ENCODE data around the gene MYRIP.
A peak's percentile ranks its signal among the peaks of the same experiment; 100 is the strongest.

MYRIP gene

DNA sequence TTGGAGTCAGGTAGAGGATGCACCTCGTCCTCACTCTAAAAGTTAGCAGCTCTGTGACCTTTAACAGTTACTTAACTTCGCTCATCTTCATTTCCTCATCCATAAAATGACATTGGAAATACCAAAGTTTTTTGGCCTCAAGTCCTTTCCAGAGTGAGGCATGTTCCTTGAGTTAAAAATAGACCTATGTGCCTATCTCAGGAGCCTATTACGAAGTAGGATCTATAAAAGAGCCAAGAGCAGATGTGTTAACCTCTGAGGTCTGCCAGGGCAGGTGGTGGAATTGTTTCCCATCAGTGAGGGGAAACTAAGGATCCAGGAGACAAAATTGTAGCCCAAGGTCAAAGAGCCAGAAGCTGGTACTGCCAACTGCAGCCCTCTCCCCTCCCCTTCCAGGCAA lies 379.7 kb downstream of the MYRIP start:
- DNase-seq (ENCODE audit: low read depth in 2 of 2), result no peak

DNA sequence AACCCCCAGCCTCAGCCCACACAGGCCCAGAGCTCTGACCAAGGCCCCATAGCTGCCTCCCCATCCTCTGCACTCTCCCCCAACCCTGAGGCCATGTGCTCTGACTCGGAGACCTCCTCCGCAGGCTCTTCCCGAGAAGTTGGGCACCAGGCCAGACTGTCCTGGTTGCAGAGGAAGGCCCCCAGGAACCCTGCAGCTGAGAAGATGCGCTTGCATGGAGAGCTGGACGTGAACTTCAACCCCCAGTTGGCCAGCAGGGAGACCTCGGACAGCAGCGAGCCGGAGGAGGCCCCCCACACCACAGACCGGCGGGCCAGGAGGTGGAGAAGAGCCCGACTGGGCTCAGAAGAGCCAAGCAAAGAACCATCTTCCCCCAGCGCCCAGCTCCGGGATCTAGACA lies 380.6 kb downstream of the MYRIP start:
- no peak for DNase-seq (ENCODE audit: low read depth in 2 of 2)

DNA sequence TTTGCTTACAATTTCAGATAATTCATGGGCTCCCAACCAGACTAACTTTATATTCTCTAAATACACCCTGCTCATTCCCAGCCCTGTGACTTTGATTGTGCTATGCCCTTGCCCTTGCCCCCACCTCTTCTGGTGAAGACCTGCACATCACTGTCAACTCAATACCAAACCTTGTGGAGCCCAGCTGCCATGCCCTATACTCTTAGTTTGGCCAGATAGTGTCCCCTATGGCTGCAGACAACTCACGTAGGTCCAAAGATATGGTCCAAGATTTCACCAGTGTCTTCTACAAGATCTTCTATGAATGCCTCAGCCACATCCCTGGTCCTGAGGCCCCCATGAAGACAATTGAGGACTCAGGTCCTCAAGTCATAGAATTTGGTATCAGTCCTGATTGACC lies 381.8 kb downstream of the MYRIP start:
- no peak for DNase-seq (ENCODE audit: low read depth in 2 of 2)

DNA sequence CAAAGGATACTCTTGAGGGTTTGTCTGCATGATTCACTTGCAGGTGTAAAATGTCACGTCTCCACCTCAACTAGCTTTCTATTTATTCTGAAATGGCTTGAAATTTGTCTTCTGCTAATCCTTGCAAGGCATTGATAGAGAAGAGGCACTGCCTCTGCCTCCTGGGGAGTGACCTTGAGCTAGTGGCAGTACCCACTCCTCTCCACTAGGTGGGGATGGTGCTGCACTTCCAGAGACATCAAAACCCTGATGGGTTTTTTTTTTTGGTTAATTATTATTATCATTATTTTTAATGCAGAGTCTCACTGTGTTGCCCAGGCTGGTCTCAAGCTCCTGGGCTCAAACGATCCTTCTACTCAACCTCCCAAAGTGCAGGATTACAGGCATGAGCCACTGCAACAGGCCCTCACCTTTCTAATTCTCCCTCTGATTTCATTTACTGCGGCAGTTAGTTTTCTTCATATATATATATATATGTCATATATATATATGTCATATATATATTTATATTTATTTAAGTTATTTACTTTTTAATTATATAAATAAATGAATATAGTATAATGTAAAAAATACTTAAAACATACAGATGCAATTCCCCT lies 382.5 kb downstream of the MYRIP start:
- peak; percentile 38 to 42 for DNase-seq (ENCODE audit: low read depth in 2 of 2)

DNA sequence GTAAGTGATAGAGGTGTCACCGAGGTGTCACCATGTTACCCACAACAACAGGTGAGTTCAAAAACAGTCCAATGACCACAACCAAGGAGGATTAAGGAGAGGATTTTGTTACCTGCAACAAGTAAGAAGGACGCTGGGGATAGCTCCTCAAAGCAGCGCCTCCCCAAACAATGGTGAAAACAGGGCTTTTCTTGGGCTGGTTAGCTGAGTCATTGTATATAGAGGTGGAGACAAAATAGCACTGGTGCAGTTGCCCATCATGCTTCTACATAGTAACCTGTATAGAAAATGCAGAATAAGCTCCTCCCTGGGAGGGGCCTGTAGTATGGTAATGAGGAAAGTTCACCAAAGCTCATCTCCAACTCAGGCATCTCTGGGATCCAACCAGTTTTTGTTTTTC lies 383.2 kb downstream of the MYRIP start:
- DNase-seq (ENCODE audit: low read depth in 2 of 2), result no peak

DNA sequence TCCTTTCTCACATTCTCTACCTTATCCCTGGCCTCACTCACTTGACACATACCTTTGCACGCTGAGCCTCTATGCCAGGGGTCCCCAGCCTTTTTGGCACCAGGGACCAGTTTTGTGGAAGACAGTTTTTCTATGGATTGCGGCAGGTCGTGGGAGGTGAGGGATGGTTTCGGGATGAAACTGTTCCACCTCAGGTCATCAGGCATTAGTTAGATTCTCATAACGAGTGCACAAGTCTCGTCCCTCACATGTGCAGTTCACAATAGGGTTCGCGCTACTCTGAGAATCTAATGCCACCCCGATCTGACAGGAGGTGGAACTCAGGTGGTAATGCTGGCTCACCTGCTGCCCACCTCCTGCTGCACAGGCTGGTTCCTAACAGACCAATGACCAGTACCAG lies 387.6 kb downstream of the MYRIP start:
- DNase-seq (ENCODE audit: low read depth in 2 of 2), result no peak

DNA sequence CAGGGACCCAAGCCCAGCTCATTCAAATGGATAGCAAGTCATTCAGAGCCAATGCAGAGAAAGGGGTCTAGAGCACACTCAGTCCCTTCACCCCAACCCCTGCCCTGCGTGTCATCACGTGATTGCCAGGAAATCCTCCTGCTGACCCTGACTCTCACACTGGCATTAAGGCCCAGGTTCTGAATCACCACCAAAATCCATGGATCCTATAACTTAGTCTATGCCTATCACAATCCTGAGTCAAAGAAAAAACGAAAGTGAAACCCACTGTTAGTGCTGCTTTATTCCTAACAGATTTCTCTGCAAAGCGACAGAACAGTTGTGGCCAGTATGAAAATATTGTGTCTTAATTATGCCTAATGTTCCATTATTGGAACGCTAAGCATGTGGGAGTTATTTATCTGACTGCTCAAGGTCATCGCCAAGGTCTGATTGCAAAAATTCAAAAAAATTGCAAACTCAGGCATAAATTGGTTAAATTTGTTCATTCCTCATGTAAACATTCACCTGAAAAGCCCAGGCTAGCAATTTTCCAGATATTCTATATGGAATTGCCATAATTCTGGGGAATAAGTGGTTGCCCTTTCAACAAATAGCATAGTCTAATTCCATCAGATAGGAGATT lies 391.4 kb downstream of the MYRIP start:
- DNase-seq (ENCODE audit: low read depth in 2 of 2), result no peak

DNA sequence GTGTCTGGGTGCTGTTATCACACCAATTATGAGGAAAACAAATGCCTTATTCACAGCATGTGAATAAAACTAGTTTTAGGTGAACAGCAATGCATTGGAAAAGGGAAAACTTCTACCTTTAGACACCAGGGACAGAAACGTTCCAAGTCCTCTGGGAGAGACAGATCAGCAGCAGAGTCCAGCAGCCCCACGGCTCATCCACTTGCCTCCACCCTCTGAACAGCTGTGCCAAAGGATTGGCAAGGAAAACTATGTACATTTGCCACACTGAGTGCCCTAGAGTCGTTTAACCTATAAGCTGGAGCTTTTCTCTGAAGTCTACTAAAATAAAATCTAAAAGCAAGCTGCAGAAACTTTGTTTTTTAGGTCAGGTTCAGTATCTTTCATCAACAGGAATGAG lies 392.4 kb downstream of the MYRIP start:
- DNase-seq (ENCODE audit: low read depth in 2 of 2), result no peak

DNA sequence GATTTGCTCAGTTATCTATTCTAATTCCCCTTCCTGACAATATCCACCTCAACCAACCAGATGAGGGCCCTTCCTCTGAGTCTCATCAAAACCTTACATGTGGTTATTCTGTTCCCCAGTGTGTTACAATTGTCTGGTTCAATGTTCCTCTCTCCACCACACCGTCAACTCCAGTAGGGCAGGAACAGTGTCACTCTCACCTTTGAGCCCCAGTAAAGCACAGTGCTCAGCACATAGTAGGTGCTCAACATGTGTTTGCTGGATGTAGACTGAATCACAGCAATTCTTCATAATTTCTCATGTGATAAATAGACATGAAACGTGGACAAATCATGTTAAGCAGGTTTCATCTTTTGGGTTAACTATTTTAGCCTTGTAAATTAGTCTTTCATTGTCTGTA lies 397.1 kb downstream of the MYRIP start:
- no peak for DNase-seq (ENCODE audit: low read depth in 2 of 2)

DNA sequence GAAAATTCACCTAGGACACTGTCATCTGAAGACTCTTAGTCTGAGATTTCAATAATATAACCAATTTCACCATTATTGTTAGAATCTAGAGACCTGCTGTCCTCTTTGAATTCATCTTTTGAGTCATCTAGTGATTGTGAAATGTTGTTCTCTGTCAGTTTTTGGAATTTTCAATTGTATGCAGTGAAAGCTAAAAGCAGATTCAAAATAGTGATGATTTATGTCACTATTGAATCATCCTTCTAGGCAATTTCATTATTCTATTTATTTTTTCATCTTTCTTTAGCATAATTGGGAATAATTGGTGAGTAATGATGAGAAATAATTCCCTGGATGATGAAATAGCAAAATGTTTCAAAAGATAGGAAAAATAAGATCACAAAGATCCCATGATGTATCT lies 398.4 kb downstream of the MYRIP start:
- no peak for DNase-seq (ENCODE audit: low read depth in 2 of 2)

DNA sequence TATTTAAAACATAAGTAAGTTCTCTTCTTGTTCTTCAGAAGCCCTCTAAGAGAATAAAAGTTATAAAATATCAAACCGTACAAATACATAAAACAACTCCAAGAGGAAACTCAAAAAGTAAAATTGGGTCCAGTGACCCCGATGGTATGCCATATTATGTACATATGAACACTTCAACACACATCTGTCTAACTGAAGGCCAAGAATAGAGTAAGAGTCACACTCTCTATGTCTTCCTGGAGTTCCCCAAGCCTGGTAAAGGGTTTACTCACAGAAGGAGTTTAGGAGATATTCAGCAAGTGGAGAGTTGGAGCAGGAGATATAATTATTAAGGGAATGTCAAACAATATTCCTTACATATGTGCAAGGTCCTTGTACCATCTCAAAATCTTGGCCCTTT lies 398.8 kb downstream of the MYRIP start:
- no peak for DNase-seq (ENCODE audit: low read depth in 2 of 2)

DNA sequence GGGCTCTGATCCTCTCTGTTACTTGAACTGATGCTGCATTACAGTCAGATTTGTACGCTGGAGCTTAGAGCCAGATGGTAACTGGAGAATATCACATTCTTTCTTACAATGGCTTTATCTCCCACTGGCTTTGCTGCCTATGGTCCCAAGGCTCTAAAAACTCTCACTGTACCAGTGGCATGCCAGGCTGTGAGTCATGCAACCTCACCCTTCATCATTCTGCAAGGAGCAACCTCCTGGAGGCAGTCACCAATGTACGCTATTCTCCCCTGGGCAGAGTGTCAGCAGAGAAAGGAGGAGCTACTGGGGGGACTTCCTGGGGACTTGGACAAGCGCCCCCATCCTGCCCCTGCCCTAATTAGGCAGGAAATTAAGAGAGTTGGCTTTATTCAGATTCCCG lies 402.2 kb downstream of the MYRIP start:
- no peak for DNase-seq (ENCODE audit: low read depth in 2 of 2)

DNA sequence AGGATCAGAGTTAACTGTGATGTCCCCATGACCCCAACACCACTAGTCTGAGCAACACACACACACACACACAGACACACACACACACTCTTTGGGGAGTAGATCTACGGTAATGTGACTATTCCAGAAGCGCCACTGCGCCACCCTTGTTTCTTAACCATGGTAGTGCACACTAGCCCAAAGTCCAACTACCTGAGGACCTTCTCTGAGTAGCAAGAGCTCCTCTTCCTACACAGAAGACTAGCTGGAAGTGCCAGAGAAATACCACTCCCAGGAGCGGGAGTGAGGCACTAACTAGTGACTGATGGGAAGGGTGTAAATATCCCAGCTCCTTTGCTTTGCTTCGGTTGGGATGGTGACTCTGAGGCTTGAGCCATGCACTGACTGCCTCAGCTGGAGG lies 404.1 kb downstream of the MYRIP start:
- no peak for DNase-seq (ENCODE audit: low read depth in 2 of 2)

DNA sequence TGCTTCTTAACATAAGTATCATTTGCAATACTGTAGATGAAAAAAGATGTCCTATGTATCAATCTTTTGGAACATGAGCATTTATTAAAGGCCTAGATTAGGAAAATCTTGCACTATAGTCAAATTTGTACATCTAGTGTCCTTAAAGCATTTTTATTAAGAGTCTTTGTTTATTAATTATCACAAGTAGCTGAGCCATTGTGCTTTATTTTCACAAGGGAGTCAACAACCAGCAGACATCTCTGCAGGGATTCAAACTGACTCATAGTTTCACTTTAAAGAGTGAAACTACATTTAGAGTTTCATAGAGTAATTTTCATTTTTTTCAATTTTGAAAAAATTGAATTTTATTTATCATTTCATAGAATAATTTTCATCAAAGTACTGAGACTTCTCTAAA lies 405.6 kb downstream of the MYRIP start:
- DNase-seq (ENCODE audit: low read depth in 2 of 2), result no peak

DNA sequence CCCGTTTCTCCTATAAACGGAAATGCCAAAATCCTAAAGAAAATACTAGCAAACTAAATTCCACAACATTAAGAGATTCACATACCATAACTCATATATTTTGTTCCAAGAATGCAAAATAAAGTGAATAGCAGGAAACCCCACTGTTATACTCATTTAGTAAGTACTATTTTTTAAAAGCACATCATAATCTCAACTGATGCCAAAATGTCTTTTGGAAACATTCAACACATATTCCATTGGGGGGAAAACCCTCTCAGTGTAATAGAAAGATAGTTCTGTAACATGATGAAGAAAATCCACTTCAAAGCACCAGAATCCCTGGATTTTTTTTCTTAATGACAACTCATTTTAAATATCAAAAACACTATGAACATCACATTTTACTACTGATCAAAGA lies 407.1 kb downstream of the MYRIP start:
- no peak for DNase-seq (ENCODE audit: low read depth in 2 of 2)

DNA sequence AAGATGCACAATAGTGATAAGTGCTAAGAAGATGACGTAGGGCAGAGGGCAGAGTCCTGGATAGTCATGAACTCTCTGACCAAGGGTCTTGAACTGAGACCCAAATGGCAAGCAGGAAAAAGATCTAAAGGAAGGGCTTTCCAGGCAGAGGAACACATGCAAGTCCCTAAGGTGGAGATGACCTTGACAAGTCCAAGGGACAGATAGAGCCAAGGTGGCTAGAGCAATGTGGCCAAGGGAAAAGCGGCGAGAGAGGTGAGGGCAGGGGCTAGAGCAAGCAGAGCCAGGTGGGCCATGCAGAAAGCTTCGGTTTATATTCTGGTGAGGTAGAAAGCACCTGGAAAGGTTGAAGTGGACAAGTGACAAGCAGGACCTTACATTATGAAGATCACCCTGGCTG lies 414.4 kb downstream of the MYRIP start:
- no peak for DNase-seq (ENCODE audit: low read depth in 2 of 2)

DNA sequence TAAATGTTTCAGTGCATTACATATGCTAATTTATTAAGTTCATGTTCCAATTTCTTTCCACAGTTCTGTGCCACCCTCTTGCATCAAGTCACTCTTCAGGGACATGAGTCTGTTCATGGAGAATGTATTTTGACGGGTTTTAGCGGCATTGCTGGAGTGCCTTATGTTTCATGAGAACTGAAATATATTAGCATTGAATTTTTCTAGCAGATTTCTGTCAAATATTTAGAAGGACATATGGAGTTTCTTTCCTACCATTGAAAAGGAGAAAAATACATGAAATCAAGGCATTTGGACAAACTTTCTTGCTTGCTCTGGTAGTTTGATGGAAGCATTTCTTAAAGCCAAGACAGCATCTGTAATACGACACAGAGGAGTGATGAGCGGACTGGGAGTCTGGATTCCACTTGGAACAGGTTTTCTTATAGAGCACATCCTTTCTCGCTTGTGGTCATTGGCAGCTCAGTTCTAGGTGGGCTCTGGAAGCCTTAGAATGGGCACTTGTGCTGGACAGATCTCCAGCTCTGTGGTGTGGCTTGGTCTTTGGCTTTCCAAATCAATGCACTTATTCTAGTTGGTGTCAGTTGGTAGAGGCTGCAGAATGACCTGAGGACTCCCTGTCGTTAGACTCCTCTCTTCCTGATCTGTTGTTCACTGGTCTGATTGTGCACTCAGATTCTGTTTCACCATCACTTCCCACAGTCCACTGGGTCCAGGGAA lies 415.5 kb downstream of the MYRIP start:
- no peak for DNase-seq (ENCODE audit: low read depth in 2 of 2)

DNA sequence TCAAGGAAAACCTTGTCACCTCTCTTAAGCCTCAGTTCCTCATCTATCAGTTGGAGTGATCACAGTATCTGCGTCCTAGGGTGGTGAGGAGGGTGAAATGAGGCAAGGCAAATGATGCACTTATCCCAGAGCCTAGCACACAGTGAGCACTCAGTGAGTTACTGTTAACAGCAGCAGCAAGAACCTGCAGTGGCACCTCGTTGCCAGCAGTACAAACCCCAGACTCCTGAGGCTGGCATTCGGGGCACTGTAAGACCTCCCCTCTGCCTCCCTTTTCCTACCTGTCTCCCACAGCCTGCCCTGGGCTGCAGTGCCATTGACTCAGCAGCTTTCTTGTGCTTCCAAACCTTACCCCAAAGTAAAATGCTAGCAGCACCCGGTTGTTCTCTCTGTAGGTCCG lies 417.2 kb downstream of the MYRIP start:
- DNase-seq (ENCODE audit: low read depth in 2 of 2), result no peak

DNA sequence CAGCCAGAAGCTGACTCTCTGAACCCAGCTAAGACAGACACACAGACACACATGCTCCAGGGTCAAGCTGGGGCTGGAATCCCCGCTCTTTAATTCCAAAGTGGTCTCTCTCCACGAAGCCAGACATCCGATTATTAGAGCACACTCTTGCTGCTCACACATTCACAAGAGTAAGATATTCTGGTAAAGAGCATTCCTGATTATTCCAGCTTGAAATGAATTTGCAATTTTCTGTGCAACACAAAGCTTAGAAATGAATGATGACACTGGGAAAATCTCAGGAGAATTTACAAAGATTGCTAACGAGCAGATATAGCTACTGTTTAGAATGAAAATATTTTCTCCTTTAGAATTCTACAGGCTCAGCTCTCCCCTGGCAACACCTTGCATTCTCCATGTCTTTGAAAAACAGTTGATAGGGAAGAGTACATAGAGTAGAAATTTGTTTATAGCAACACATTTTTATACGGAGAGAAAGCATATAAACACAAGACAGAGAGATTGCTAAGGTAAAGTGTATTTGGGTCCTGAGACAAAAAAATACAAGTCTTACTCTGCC lies 419.5 kb downstream of the MYRIP start:
- DNase-seq (ENCODE audit: low read depth in 2 of 2), result no peak

DNA sequence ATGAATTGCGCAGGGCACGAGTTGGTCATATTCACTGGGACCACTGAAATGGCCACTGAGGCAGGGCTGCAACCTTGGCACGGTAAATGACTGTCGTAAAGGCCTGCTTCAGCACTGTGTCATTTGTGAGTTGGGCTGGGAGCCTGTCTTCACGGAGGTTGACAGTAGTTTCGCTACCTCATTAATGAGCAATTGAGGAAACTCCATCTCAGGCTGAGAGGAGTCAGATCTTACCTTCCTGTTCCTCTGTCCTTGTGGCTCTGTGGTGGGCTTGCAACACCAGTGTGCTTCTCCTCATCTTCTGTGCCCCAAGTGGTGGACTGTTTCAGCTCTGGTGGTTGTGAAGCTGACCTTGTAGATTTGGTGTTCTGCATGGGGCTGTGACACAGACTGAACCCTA lies 420.0 kb downstream of the MYRIP start:
- no peak for DNase-seq (ENCODE audit: low read depth in 2 of 2)

DNA sequence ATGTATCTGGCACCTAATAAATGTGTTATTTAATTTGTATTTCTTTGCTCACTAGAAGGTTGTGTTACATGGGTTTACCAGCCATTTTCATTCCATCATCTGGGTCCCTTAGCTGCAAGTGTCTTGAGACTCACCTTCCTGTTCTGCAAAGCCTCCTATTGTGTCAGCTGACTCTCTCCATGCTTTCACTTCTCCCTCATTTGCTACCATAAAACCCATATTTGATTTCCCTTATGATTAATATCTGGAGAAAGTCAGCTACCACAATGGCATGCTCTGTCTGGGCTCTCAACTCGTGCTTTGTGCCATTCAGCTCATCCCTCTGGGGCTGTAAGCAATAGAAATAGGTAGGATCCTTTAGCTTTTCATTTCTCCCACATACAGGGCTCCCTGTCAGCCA lies 420.6 kb downstream of the MYRIP start:
- DNase-seq (ENCODE audit: low read depth in 2 of 2), result no peak

DNA sequence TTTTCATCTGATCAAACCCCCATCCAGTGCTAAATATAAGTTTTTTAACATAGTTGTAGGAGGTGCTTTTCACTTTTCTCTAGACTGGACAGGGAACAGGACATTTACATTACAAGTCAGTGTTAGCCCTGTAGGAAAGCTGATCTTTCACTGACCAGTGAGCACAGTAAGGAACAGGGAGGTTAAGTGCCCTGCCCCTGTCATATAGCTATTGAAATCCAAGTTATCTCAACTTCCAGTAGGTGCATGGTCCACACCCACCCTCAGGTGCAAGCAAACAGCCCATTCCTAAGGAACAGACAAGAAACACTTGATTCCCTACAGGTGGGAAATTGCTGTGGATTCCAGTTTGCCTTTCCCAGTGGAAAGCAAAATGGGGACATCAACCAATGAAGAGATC lies 421.0 kb downstream of the MYRIP start:
- no peak for DNase-seq (ENCODE audit: low read depth in 2 of 2)

DNA sequence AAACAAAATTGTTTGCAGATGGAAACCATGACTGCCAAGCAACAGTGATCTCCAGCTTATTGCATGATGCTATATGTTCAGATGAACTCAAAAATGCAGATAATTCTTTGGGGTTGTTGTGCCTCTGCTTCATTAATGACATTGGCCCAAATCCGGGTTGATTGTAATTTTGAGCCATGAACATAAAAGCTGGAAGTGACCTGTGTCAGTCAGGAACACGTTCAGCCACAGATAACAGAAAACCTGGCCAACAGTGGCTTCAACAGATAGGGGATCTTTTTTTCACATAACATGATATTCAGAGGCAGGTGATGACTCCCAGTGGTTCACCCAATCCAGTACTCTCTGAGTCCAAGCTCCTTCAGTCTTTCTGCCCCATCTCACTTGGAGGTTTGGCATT lies 423.2 kb downstream of the MYRIP start:
- no peak for DNase-seq (ENCODE audit: low read depth in 2 of 2)

All from stimulated activated CD4-positive, alpha-beta T cell treated with anti-CD3 and anti-CD28 coated beads, Interleukin-4, amount 100 ng/mL, for 48 hours (primary cell).